SU-DHL-6 (cell line): ENCODE measurements around the gene BTNL2.

Experiments
- EZH2phosphoT487 ChIP-seq: fragments of 200-600 bp; sonication (generic), shearing (Covaris generic); conservative IDR thresholded peaks from 2 replicates; pipeline ENCODE4 v1.6.1; 2018; ENCODE audit warnings: mild to moderate bottlenecking, antibody characterized with exemption, low read length, moderate library complexity, mixed read lengths
- TF ChIP-seq, protein P1 (sequence below): fragments of 200-600 bp; sonication (generic); IDR thresholded peaks from one replicate; pipeline ENCODE4 v1.5.1; 2017; ENCODE audit warnings: antibody characterized with exemption, mild to moderate bottlenecking, low read length, moderate library complexity; ENCODE audit not compliant: insufficient read depth, poor library complexity, severe bottlenecking

DNA sequence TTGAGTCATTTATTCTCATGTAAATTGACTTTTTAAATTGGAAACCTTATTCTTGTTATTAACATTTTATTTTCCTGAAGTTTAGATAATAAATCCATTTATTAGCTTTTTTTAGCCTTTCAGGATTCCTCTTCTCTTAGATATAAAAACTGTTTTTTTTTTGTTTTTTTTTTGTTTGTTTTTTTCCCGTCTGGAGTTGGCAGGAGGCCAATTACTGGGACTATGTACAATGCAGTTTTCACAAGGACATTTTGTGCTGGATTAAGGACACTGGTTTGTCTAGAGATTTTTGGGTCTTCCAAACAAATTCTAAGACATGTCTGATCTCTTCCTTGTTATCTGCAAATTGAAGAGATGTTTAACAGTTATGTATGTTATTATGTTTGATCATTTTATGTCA, 1.3 kb downstream of the BTNL2 start:
- TF ChIP-seq, protein P1, sequence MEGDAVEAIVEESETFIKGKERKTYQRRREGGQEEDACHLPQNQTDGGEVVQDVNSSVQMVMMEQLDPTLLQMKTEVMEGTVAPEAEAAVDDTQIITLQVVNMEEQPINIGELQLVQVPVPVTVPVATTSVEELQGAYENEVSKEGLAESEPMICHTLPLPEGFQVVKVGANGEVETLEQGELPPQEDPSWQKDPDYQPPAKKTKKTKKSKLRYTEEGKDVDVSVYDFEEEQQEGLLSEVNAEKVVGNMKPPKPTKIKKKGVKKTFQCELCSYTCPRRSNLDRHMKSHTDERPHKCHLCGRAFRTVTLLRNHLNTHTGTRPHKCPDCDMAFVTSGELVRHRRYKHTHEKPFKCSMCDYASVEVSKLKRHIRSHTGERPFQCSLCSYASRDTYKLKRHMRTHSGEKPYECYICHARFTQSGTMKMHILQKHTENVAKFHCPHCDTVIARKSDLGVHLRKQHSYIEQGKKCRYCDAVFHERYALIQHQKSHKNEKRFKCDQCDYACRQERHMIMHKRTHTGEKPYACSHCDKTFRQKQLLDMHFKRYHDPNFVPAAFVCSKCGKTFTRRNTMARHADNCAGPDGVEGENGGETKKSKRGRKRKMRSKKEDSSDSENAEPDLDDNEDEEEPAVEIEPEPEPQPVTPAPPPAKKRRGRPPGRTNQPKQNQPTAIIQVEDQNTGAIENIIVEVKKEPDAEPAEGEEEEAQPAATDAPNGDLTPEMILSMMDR: no peak
- TF ChIP-seq EZH2phosphoT487: no peak
